B cell (primary cell): ENCODE data around the gene C11orf86. TPM values are rescaled to one million over a fixed set of nuclear protein-coding genes. Genes with fewer than 3 reads are reported as not detected.
A peak's percentile ranks its signal among the peaks of the same experiment; 100 is the strongest.

Experiments used
- ATAC-seq: fragments of 200-7000 bp; cut with Tn5 transposase; one replicate; pipeline ENCODE4 v1.10.0; 2021; ENCODE audit warnings: low read depth, mild to moderate bottlenecking, moderate number of reproducible peaks, moderate library complexity
- CTCF ChIA-PET: fragments of 350-600 bp; sonication (Branson Sonifier 250); formaldehyde crosslinking; loops from one replicate; lab custom pipeline; 2021; ENCODE audit warnings: antibody characterized with exemption, inconsistent platforms; lab: Charles Lee
- POLR2A ChIA-PET: fragments of 350-600 bp; sonication (Branson Sonifier 250); formaldehyde crosslinking; loops from one replicate; lab custom pipeline; 2021; ENCODE audit warnings: antibody characterized with exemption; lab: Charles Lee
- DNase-seq: peaks from one replicate; pipeline ENCODE4 v3.0.0; 2013
- H2AFZ ChIP-seq: 2 replicates; pipeline ENCODE4 v1.6.1; 2012; ENCODE audit warnings: mild to moderate bottlenecking, low read depth, low read length; ENCODE audit not compliant: insufficient read depth, poor library complexity, severe bottlenecking
- H3K27ac ChIP-seq, 2 donors: 1 replicate in 1 of 2; 2 replicates in 1 of 2; pipeline ENCODE4 v1.5.1; 2012 to 2013; ENCODE audit warnings: low read length in 2 of 2, mild to moderate bottlenecking in 2 of 2, moderate library complexity in 1 of 2
- H3K27me3 ChIP-seq, 4 experiments: fragments of 200-600 bp in 1 of 4; sonication (generic) in 1 of 4; replicated peaks in 1 of 4; 1 replicate in 2 of 4; 2 replicates in 2 of 4; pipeline versions ENCODE4 v1.6.1 to v1.7.0; 2013 to 2016; ENCODE audit warnings: low read length in 3 of 4, mild to moderate bottlenecking in 2 of 4, mixed read lengths in 1 of 4, moderate library complexity in 1 of 4; ENCODE audit not compliant: insufficient read depth in 4 of 4, control insufficient read depth in 3 of 4; ENCODE audit errors: control extremely low read depth in 1 of 4
- H3K36me3 ChIP-seq, 2 experiments: replicated peaks in 1 of 2; 1 replicate in 1 of 2; 2 replicates in 1 of 2; pipeline versions ENCODE4 v1.6.1 to v1.7.1; 2013; ENCODE audit warnings: low read length in 1 of 2; ENCODE audit not compliant: insufficient read depth in 2 of 2, control insufficient read depth in 1 of 2; ENCODE audit errors: control extremely low read depth in 1 of 2, extremely low read depth in 1 of 2
- H3K4me1 ChIP-seq, 2 donors: fragments of 200-600 bp in 1 of 2; sonication (generic) in 1 of 2; 1 replicate in 1 of 2; 2 replicates in 1 of 2; pipeline versions ENCODE4 v1.5.1 to v1.6.1; 2013 to 2017; ENCODE audit warnings: low read length in 2 of 2; ENCODE audit not compliant: control insufficient read depth in 2 of 2, insufficient read depth in 2 of 2
- H3K4me2 ChIP-seq: replicated peaks from 2 replicates; pipeline ENCODE3; 2012; ENCODE audit warnings: mild to moderate bottlenecking, low read depth, low read length; ENCODE audit not compliant: poor library complexity, severe bottlenecking
- H3K4me3 ChIP-seq, 5 experiments: fragments of 200-600 bp in 1 of 5; sonication (generic) in 1 of 5; 1 replicate in 3 of 5; 2 replicates in 2 of 5; pipeline versions ENCODE4 v1.5.1 to v1.7.0; 2011 to 2016; ENCODE audit warnings: low read length in 4 of 5, mild to moderate bottlenecking in 4 of 5, low read depth in 2 of 5, control low read depth in 1 of 5, moderate library complexity in 1 of 5; ENCODE audit not compliant: insufficient read depth in 1 of 5; ENCODE audit errors: control extremely low read depth in 1 of 5, extremely low read depth in 1 of 5
- H3K79me2 ChIP-seq: fragments of 200-600 bp; sonication (generic); one replicate; pipeline ENCODE4 v1.6.0; 2016; ENCODE audit warnings: low read length; ENCODE audit not compliant: control insufficient read depth, insufficient read depth
- H3K9ac ChIP-seq: fragments of 200-600 bp; sonication (generic); 2 replicates; pipeline ENCODE4 v1.6.1; 2017; ENCODE audit warnings: mild to moderate bottlenecking, low read length, moderate library complexity
- H3K9me3 ChIP-seq, 3 donors: one replicate each; pipeline versions ENCODE4 v1.6.1 to v1.7.1; 2013; ENCODE audit warnings: low read length in 2 of 3; ENCODE audit not compliant: control insufficient read depth in 2 of 3, insufficient read depth in 1 of 3; ENCODE audit errors: control extremely low read depth in 1 of 3
- H4K20me1 ChIP-seq: 2 replicates; pipeline ENCODE4 v1.6.0; 2012; ENCODE audit warnings: mild to moderate bottlenecking, low read length; ENCODE audit not compliant: insufficient read depth, control insufficient read depth, poor library complexity, severe bottlenecking
- H3K27ac Mint-ChIP-seq: one replicate; pipeline ENCODE4 v1.8.0; 2021; ENCODE audit warnings: mixed read lengths
- H3K27me3 Mint-ChIP-seq: one replicate; pipeline ENCODE4 v1.8.0; 2021; ENCODE audit warnings: mixed read lengths
- H3K4me1 Mint-ChIP-seq: one replicate; pipeline ENCODE4 v1.8.0; 2021; ENCODE audit warnings: mixed read lengths
- H3K4me3 Mint-ChIP-seq: one replicate; pipeline ENCODE4 v1.8.0; 2021; ENCODE audit warnings: mixed read lengths
- H3K9me3 Mint-ChIP-seq: one replicate; pipeline ENCODE4 v1.8.0; 2022; ENCODE audit warnings: mixed read lengths; ENCODE audit not compliant: insufficient read depth
- EZH2 ChIP-seq: IDR thresholded peaks from 2 replicates; pipeline ENCODE4 v1.6.1; 2012; ENCODE audit warnings: borderline replicate concordance, low read depth, mild to moderate bottlenecking, moderate library complexity, low read length; ENCODE audit not compliant: insufficient read depth, poor library complexity, severe bottlenecking
- WGBS: methylation state at CpG from one replicate; pipeline ENCODE4 v1.1.5; 2013; ENCODE audit warnings: missing lambda C conversion rate; ENCODE audit not compliant: insufficient coverage; 5-methylcytosine and 5-hydroxymethylcytosine counted together
- intact Hi-C: fragments of 100-400 bp; cut with micrococcal nuclease; formaldehyde crosslinking; loops from one replicate; pipeline ENCODE4 v1.10.0; 2022
- polyA plus RNA-seq: library from polyadenylated mRNA; depleted of rRNA; stranded (reverse); fragments of >200 nt; gene quantifications from 2 replicates; pipeline ENCODE4 v1.2.3, GENCODE V29; 2012
- total RNA-seq, 2 donors: library from RNA; stranded (reverse); fragments of 120-200 nt in 1 of 2; gene quantifications; 1 replicate in 1 of 2; 2 replicates in 1 of 2; pipeline versions ENCODE4 v1.2.3 to v1.2.4, GENCODE V29; 2013 to 2022
- TF ChIP-seq, protein P1 (sequence below): fragments of 200-600 bp; IDR thresholded peaks from one replicate; pipeline ENCODE4 v1.8.0; 2022; ENCODE audit warnings: antibody characterized with exemption, mild to moderate bottlenecking

C11orf86 gene
- total and polyA plus RNA-seq, 2 donors (not counting 1 experiment from before 2014, with no cell fraction given) = not detected

DNA sequence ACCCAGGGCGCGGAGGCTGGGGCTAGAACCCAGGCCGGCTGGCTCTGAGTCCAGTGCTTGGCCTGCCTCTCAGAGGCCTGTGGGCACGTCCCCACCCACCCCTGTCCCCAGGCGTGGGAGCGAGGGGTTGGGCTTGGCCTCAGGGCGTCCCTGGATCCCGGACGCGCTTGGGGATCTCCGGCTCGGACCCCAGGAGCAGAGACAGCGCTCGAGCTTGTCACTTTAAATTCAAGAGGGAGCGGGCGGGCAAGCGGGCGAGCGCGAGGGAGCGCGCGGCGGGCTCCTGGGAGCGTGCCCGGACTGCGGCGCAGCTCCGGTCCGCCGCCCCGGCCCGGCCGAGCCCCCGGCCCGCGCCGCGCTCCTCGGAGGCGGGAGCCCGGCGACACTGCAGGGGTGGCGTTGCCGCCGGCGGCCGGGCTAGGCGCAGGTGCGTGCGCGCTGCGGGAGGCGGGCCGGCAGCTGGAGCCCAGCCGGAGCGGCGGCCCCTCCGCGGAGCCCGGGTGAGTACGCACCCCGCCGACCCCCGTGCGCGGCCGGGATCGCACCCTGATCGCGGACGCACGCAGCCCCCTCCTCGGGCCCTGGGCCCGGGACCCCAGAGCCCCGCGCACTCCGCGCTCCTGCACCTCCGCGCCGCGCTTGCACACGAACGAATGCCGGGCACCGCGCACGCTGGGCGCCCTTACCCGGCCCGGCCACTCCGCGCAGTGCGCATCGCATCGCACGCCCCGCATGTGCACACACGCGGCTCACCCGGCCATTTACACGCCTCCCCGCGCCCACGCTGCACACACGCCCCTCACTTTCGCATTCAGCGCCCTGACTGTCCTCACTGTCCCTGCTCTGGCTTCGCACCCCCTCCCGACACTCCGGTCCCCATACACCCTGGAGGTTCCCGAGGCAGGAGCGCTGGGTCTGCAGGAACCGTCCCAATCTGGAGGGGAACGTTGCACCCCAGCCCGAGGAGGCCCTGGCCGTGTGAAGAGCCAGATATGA, 48.2 kb downstream of the C11orf86 start, which contains the start of gene SYT12:
SYT12 (plus strand) TSS at position 174 of the 996 bp plus-strand sequence. CDS start 7,011 bp downstream, outside the sequence.
- WGBS = 7% methylated on average over 118 of the region's 118 CpGs
- H3K9me3 Mint-ChIP-seq = no peaks in the 10 kb centered on the region
- peaks cover 40% of the 10 kb centered on the region for H3K4me1 Mint-ChIP-seq
- DNase-seq (peak; percentile 34), ATAC-seq (no peak)
- Histone ChIP-seq H4K20me1 (no peaks in the 10 kb centered on the region), H3K9me3 (peaks cover 0 to 41% (median 0%) of the 10 kb centered on the region in 3 donors), H2AFZ (no peak within 1 kb of the TSS), H3K4me2 (peak within 1 kb of the TSS; percentile 74), H3K36me3 (no peaks in the 10 kb centered on the region), H3K79me2 (no peaks in the 10 kb centered on the region), H3K27ac (no peak within 1 kb of the TSS), H3K4me3 (peak within 1 kb of the TSS in 3 of 5 experiments; percentile 4 to 25 (median 18)), H3K4me1 (peaks cover 41 to 43% of the 10 kb centered on the region in 2 donors), H3K27me3 (peaks cover 0 to 58% (median 34%) of the 10 kb centered on the region in 4 experiments), H3K9ac (peak within 1 kb of the TSS; percentile 39)
- ChIA-PET CTCF (interaction anchor here (0.9 kb wide), 1 partner anchor 58 kb away, joined by 3 read pairs; no protein-coding TSS in a partner anchor), POLR2A (no interaction called here)
- H3K4me3 Mint-ChIP-seq = peak within 1 kb of the TSS; percentile 76
- no peak for TF ChIP-seq EZH2
- peaks cover 47% of the 10 kb centered on the region for H3K27me3 Mint-ChIP-seq
- H3K27ac Mint-ChIP-seq = peak within 1 kb of the TSS; percentile 17
- intact Hi-C loops = no loop called here

DNA sequence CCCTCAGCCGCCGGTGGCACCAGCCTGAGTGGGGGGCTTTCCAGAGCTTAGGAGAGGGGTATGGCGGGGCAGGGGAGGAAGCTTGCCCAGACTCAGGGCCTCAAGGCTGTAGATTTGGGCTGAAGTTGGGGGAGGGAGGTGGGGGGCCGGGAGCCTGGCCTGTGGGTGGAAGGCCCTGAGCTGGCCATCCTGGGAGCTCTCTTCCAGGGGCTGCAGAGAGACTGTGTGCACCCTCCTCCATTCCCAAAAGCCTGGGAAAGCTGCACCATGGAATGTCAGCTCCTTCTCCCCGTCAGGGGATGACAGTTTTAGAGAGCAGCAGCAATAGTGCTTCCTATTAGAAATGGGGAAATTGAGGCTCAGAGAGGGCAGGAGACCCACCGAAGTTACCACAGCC, 48.9 kb downstream of the C11orf86 start:
- POLR2A ChIA-PET = no interaction called here
- ATAC-seq = no peak
- CTCF ChIA-PET = interaction anchor here (0.9 kb wide), 1 partner anchor 57 kb away, joined by 3 read pairs; no protein-coding TSS in a partner anchor
- H3K4me3 Mint-ChIP-seq = peak overlapping the region; percentile 41
- intact Hi-C loops = no loop called here
- peaks cover 48% of the 10 kb centered on the region for H3K27me3 Mint-ChIP-seq
- no peak overlapping the region for H2AFZ ChIP-seq
- 8% methylated on average over 5 of the region's 6 CpGs for WGBS
- peak overlapping the region; percentile 17 for H3K27ac Mint-ChIP-seq
- H3K27me3 ChIP-seq = peaks cover 0 to 64% (median 37%) of the 10 kb centered on the region in 4 experiments
- H3K9ac ChIP-seq = peak overlapping the region; percentile 39
- DNase-seq = no peak
- peak overlapping the region in 2 of 5 experiments; percentile 18 to 25 for H3K4me3 ChIP-seq
- peaks cover 45% of the 10 kb centered on the region for H3K4me1 Mint-ChIP-seq
- H3K4me1 ChIP-seq = peaks cover 48 to 50% of the 10 kb centered on the region in 2 donors
- H3K4me2 ChIP-seq = peak overlapping the region; percentile 74
- no peaks in the 10 kb centered on the region for H3K79me2 ChIP-seq
- no peaks in the 10 kb centered on the region for H3K9me3 Mint-ChIP-seq
- no peak for TF ChIP-seq EZH2
- TF ChIP-seq, protein P1, sequence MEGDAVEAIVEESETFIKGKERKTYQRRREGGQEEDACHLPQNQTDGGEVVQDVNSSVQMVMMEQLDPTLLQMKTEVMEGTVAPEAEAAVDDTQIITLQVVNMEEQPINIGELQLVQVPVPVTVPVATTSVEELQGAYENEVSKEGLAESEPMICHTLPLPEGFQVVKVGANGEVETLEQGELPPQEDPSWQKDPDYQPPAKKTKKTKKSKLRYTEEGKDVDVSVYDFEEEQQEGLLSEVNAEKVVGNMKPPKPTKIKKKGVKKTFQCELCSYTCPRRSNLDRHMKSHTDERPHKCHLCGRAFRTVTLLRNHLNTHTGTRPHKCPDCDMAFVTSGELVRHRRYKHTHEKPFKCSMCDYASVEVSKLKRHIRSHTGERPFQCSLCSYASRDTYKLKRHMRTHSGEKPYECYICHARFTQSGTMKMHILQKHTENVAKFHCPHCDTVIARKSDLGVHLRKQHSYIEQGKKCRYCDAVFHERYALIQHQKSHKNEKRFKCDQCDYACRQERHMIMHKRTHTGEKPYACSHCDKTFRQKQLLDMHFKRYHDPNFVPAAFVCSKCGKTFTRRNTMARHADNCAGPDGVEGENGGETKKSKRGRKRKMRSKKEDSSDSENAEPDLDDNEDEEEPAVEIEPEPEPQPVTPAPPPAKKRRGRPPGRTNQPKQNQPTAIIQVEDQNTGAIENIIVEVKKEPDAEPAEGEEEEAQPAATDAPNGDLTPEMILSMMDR = no peak
- peaks cover 0 to 36% (median 0%) of the 10 kb centered on the region in 3 donors for H3K9me3 ChIP-seq
- H3K27ac ChIP-seq = no peak overlapping the region
- H4K20me1 ChIP-seq = no peaks in the 10 kb centered on the region
- no peaks in the 10 kb centered on the region for H3K36me3 ChIP-seq
